ENCODE data around the gene PCBP4.

PCBP4 gene

GRCh38 chr3:51974963-51975851 is 8.0 kb upstream of the PCBP4 start, which contains the start of gene ABHD14A:
Gene ABHD14A, plus strand, starts transcription at chr3:51975064. Its CDS starts 72 bp downstream, at chr3:51975136.
- DNase-seq (ENCODE audit: extremely low read depth in 1 of 2, low read depth in 1 of 2) = peak in 1 of 2 donors; percentile 40

- DNase-seq (ENCODE audit: extremely low read depth in 1 of 2, low read depth in 1 of 2) = no peak
Measured at GRCh38 chr3:51974277-51974962, 7.2 kb upstream of the PCBP4 start.

GRCh38 chr3:51971350-51971749 is 4.1 kb upstream of the PCBP4 start:
- no peak for DNase-seq (ENCODE audit: extremely low read depth in 1 of 2, low read depth in 1 of 2)

GRCh38 chr3:51970606-51971300 is 3.5 kb upstream of the PCBP4 start:
- DNase-seq (ENCODE audit: extremely low read depth in 1 of 2, low read depth in 1 of 2) = no peak

- DNase-seq (ENCODE audit: extremely low read depth in 1 of 2, low read depth in 1 of 2) = no peak
Measured at GRCh38 chr3:51969841-51970240, 2.6 kb upstream of the PCBP4 start.

- no peak for DNase-seq (ENCODE audit: extremely low read depth in 1 of 2, low read depth in 1 of 2)
Measured at GRCh38 chr3:51968883-51969678, 1.8 kb upstream of the PCBP4 start.

- DNase-seq (ENCODE audit: extremely low read depth in 1 of 2, low read depth in 1 of 2) = no peak
Measured at GRCh38 chr3:51968170-51968775, 1.0 kb upstream of the PCBP4 start.

GRCh38 chr3:51966922-51967383 is 301 bp downstream of the PCBP4 start:
- DNase-seq (ENCODE audit: extremely low read depth in 1 of 2, low read depth in 1 of 2) = no peak

- no peak for DNase-seq (ENCODE audit: extremely low read depth in 1 of 2, low read depth in 1 of 2)
Measured at GRCh38 chr3:51966486-51966885, 768 bp downstream of the PCBP4 start.

GRCh38 chr3:51966016-51966415 is 1.2 kb downstream of the PCBP4 start:
- no peak for DNase-seq (ENCODE audit: extremely low read depth in 1 of 2, low read depth in 1 of 2)

GRCh38 chr3:51964521-51964920 is 2.7 kb downstream of the PCBP4 start:
- no peak for DNase-seq (ENCODE audit: extremely low read depth in 1 of 2, low read depth in 1 of 2)

- no peak for DNase-seq (ENCODE audit: extremely low read depth in 1 of 2, low read depth in 1 of 2)
Measured at GRCh38 chr3:51963951-51964451, 3.3 kb downstream of the PCBP4 start.

- no peak for DNase-seq (ENCODE audit: extremely low read depth in 1 of 2, low read depth in 1 of 2)
Measured at GRCh38 chr3:51962854-51963530, 4.3 kb downstream of the PCBP4 start.

- no peak for DNase-seq (ENCODE audit: extremely low read depth in 1 of 2, low read depth in 1 of 2)
Measured at GRCh38 chr3:51961602-51962569, 5.4 kb downstream of the PCBP4 start.

GRCh38 chr3:51961011-51961410 is 6.2 kb downstream of the PCBP4 start:
- no peak for DNase-seq (ENCODE audit: extremely low read depth in 1 of 2, low read depth in 1 of 2)

GRCh38 chr3:51960386-51960785 is 6.9 kb downstream of the PCBP4 start:
- DNase-seq (ENCODE audit: extremely low read depth in 1 of 2, low read depth in 1 of 2) = no peak

GRCh38 chr3:51959651-51960050 is 7.6 kb downstream of the PCBP4 start:
- no peak for DNase-seq (ENCODE audit: extremely low read depth in 1 of 2, low read depth in 1 of 2)

All from stimulated activated CD8-positive, alpha-beta memory T cell treated with anti-CD3 and anti-CD28 coated beads, Interleukin-7, amount 100 ng/mL, for 48 hours (primary cell).